ENCODE data around the gene SLC15A3. TPM values are rescaled to one million over a fixed set of nuclear protein-coding genes. Genes with fewer than 3 reads are reported as not detected.

Gene SLC15A3
- total and polyA plus RNA-seq, 7 donors: 7.2 to 14.6 (median 8.2) TPM

DNA sequence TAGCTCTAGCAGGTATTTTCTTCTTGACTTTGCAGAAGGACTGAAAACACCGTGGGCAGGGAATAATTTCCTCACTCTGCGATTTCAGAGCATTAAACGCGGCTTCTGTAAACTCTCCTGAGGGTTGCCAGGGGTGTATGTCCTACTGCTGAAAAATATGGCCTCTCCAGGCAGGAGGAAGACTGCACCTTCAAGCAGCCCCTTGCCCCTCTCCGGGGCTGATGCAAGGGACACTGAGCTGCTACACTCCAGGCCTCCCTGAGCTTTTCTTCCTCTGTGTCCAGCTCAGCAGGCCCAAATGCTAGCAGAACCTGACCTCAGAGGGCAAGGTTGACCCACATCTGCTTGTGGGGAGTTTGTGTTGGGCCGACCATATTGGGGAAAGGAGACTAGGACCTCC, 21.7 kb upstream of the SLC15A3 start:
- TF ChIP-seq, protein P1, sequence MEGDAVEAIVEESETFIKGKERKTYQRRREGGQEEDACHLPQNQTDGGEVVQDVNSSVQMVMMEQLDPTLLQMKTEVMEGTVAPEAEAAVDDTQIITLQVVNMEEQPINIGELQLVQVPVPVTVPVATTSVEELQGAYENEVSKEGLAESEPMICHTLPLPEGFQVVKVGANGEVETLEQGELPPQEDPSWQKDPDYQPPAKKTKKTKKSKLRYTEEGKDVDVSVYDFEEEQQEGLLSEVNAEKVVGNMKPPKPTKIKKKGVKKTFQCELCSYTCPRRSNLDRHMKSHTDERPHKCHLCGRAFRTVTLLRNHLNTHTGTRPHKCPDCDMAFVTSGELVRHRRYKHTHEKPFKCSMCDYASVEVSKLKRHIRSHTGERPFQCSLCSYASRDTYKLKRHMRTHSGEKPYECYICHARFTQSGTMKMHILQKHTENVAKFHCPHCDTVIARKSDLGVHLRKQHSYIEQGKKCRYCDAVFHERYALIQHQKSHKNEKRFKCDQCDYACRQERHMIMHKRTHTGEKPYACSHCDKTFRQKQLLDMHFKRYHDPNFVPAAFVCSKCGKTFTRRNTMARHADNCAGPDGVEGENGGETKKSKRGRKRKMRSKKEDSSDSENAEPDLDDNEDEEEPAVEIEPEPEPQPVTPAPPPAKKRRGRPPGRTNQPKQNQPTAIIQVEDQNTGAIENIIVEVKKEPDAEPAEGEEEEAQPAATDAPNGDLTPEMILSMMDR (IDR thresholded peaks at IDR 0.05): no peak
- ATAC-seq (no peak), DNase-seq (no peak)
- no peak overlapping the region for H3K4me3 ChIP-seq
- WGBS, 3 donors: 80 to 84% (median 82%) methylated on average over 6 of the region's 6 CpGs
- no peak overlapping the region for H3K27ac ChIP-seq
- no peaks in the 10 kb centered on the region for H3K9me3 ChIP-seq
- H3K27me3 ChIP-seq (ENCODE audit: insufficient read depth in 3 of 3, low read length in 2 of 3): no peaks in the 10 kb centered on the region
- no peaks in the 10 kb centered on the region for H3K36me3 ChIP-seq (ENCODE audit: insufficient read depth in 1 of 2, low read depth in 1 of 2)
- intact Hi-C loops (cut with DNase I): no loop called here
- H3K4me1 ChIP-seq: no peaks in the 10 kb centered on the region

GRCh38 chr11:60972182-60973030, 20.4 kb upstream of the SLC15A3 start:
- 88% methylated on average over 15 of the region's 15 CpGs for WGBS, 3 donors

GRCh38 chr11:60971520-60971919, 19.5 kb upstream of the SLC15A3 start, which contains the start of gene CD6:
CD6 (plus strand) TSS chr11:60971680; CDS start chr11:60971866, 186 bp downstream.
- H3K27me3 ChIP-seq (ENCODE audit: insufficient read depth in 3 of 3, low read length in 2 of 3): no peaks in the 10 kb centered on the region
- no peaks in the 10 kb centered on the region for H3K9me3 ChIP-seq
- TF ChIP-seq, protein P1 (IDR thresholded peaks at IDR 0.05): no peak
- 88 to 90% (median 88%) methylated on average over 16 of the region's 16 CpGs for WGBS, 3 donors
- no peaks in the 10 kb centered on the region for H3K36me3 ChIP-seq (ENCODE audit: insufficient read depth in 1 of 2, low read depth in 1 of 2)
- no peak within 1 kb of the TSS for H3K27ac ChIP-seq
- DNase-seq (no peak), ATAC-seq (no peak)
- intact Hi-C loops (cut with DNase I): no loop called here
- no peak within 1 kb of the TSS for H3K4me3 ChIP-seq
- no peaks in the 10 kb centered on the region for H3K4me1 ChIP-seq

More at GRCh38 chr11:60972182-60973030, 20.4 kb upstream of the SLC15A3 start:
- DNase-seq (no peak), ATAC-seq (no peak)
- Histone ChIP-seq H3K27me3 (ENCODE audit: insufficient read depth in 3 of 3, low read length in 2 of 3) (no peaks in the 10 kb centered on the region), H3K4me3 (no peak overlapping the region), H3K36me3 (ENCODE audit: insufficient read depth in 1 of 2, low read depth in 1 of 2) (no peaks in the 10 kb centered on the region), H3K4me1 (no peaks in the 10 kb centered on the region), H3K27ac (no peak overlapping the region), H3K9me3 (no peaks in the 10 kb centered on the region)
- TF ChIP-seq, protein P1 (IDR thresholded peaks at IDR 0.05): no peak
- intact Hi-C loops (cut with DNase I): no loop called here

GRCh38 chr11:60970890-60971289, 18.9 kb upstream of the SLC15A3 start:
- no peak for DNase-seq

More at GRCh38 chr11:60970890-60971289, 18.9 kb upstream of the SLC15A3 start:
- no peaks in the 10 kb centered on the region for H3K4me1 ChIP-seq
- intact Hi-C loops (cut with DNase I): loop anchor here in 1 of 2 donors (1.0 kb wide), 1 partner anchor 158 kb away; no protein-coding TSS in a partner anchor
- ATAC-seq: no peak
- H3K27me3 ChIP-seq (ENCODE audit: insufficient read depth in 3 of 3, low read length in 2 of 3): no peaks in the 10 kb centered on the region
- no peak overlapping the region for H3K27ac ChIP-seq
- TF ChIP-seq, protein P1 (IDR thresholded peaks at IDR 0.05): no peak
- no peaks in the 10 kb centered on the region for H3K9me3 ChIP-seq
- H3K4me3 ChIP-seq: no peak overlapping the region
- no peaks in the 10 kb centered on the region for H3K36me3 ChIP-seq (ENCODE audit: insufficient read depth in 1 of 2, low read depth in 1 of 2)
- WGBS, 3 donors: 75 to 91% (median 80%) methylated on average over 5 of the region's 5 CpGs
